HK-2 (cell line): ENCODE data around the gene IRF4.

Experiments
- DNase-seq: peaks from one replicate; pipeline ENCODE4 v3.0.0-alpha.2; 2018; ENCODE audit not compliant: unreplicated experiment

The IRF4 gene

GRCh38 chr6:391559-392440 lies at the start of gene IRF4:
Gene IRF4 (plus strand): TSS chr6:391752. CDS start chr6:393153, 1,401 bp downstream.
- DNase-seq = no peak

- DNase-seq = no peak
These were observed 49.4 kb upstream of the IRF4 start for GRCh38 chr6:341914-342831.

- DNase-seq = no peak
These were observed 48.7 kb upstream of the IRF4 start for GRCh38 chr6:342832-343179.

GRCh38 chr6:343226-343935 lies 48.2 kb upstream of the IRF4 start:
- no peak for DNase-seq

- DNase-seq = no peak
These were observed 47.4 kb upstream of the IRF4 start for GRCh38 chr6:343960-344815.

GRCh38 chr6:344816-345340 lies 46.7 kb upstream of the IRF4 start:
- no peak for DNase-seq

- DNase-seq = no peak
These were observed 45.7 kb upstream of the IRF4 start for GRCh38 chr6:345747-346385.

GRCh38 chr6:346386-347030 lies 45.0 kb upstream of the IRF4 start:
- DNase-seq = no peak

- no peak for DNase-seq
These were observed 44.3 kb upstream of the IRF4 start for GRCh38 chr6:347232-347631.

GRCh38 chr6:347951-348859 lies 43.3 kb upstream of the IRF4 start:
- DNase-seq = no peak

GRCh38 chr6:348860-349396 lies 42.6 kb upstream of the IRF4 start:
- DNase-seq = no peak

- no peak for DNase-seq
These were observed 42.0 kb upstream of the IRF4 start for GRCh38 chr6:349491-349921.

- no peak for DNase-seq
These were observed 41.2 kb upstream of the IRF4 start for GRCh38 chr6:350371-350770.

- DNase-seq = no peak
These were observed 40.3 kb upstream of the IRF4 start for GRCh38 chr6:351011-351866.

GRCh38 chr6:351867-352289 lies 39.7 kb upstream of the IRF4 start:
- DNase-seq = no peak

- DNase-seq = no peak
These were observed 39.1 kb upstream of the IRF4 start for GRCh38 chr6:352474-352873.

- DNase-seq = no peak
These were observed 38.6 kb upstream of the IRF4 start for GRCh38 chr6:352896-353470.
